ENCODE data around the gene HADHB. TPM values are rescaled to one million over a fixed set of nuclear protein-coding genes. Genes with fewer than 3 reads are reported as not detected.
"Not testable (repeated sequence)": the region's sequence is repeated elsewhere in the genome, so short reads cannot be mapped to it uniquely, and the experiment has no call there.

HADHB gene
- total and polyA plus RNA-seq, 4 experiments from 2014 or later = 58.8 to 115 (median 81.0) TPM

DNA sequence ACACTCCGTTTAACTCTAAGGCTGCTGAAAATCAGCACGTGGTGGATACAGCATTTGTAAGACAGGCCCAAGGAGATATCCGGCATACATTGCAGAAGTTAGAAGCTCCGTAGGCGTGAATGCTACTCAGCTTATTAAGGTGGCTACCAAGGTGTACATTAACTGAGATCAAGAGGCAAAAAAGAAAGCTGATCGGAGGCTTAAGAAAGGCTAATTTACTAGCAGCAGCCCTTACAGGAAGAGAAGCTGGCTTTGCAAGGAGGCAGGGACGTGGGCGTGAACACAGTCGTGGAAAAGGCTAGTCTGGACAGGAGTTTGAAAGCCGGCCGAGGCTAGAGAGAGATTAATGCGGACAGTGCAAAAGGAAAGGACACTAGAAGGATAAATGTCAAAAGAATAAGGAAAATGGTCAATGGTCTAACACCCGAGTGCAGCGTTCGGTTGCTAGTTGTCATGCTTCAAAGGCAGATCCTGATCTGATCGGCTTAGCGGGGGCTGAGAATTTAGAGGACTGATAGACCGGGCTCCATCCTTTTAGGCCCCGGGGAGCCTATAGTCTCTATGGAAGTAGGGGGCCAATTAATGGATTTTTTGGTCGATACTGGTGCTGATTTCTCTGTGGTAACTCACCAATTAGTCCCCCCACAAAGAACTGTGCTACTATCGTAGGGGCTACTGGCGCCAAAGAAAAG lies 55.6 kb downstream of the HADHB start:
- Mint-ChIP-seq H3K4me1 (no peaks in the 10 kb centered on the region), H3K27ac (no peak overlapping the region), H3K27me3 (no peaks in the 10 kb centered on the region), H3K4me3 (no peak overlapping the region), H3K9me3 (no peaks in the 10 kb centered on the region), H3K36me3 (no peaks in the 10 kb centered on the region)
- Histone ChIP-seq H3K4me3 (ENCODE audit: low read length in 2 of 2) (peak overlapping the region in 1 of 2 donors; percentile 15), H3K9me3 (ENCODE audit: control insufficient read depth in 1 of 2, low read length in 2 of 2) (no peaks in the 10 kb centered on the region), H3K27ac (ENCODE audit: low read depth, low read length) (no peak overlapping the region), H3K27me3 (ENCODE audit: insufficient read depth, low read length) (no peaks in the 10 kb centered on the region), H3K4me1 (ENCODE audit: insufficient read depth, low read length) (peaks cover 14% of the 10 kb centered on the region), H3K36me3 (ENCODE audit: insufficient read depth, low read length) (no peaks in the 10 kb centered on the region)
- intact Hi-C loops (cut with micrococcal nuclease) = no loop called here
- CTCF ChIA-PET (ENCODE audit: partially characterized antibody) = interaction anchor here (0.6 to 1.7 kb wide), 3 partner anchors 9 to 56 kb away, joined by 3 to 8 read pairs (median 6); partner anchors contain the start of genes HADHA and HADHB
- DNase-seq = peak in 3 of 5 donors; percentile 16 to 31 (median 19)
- POLR2A ChIA-PET (ENCODE audit: partially characterized antibody) = interaction anchor here (0.6 to 3.6 kb wide), 8 partner anchors 8 to 1508 kb away, joined by 3 to 32 read pairs (median 4); partner anchors contain the start of genes ADGRF3, HADHA, HADHB and PTRHD1

DNA sequence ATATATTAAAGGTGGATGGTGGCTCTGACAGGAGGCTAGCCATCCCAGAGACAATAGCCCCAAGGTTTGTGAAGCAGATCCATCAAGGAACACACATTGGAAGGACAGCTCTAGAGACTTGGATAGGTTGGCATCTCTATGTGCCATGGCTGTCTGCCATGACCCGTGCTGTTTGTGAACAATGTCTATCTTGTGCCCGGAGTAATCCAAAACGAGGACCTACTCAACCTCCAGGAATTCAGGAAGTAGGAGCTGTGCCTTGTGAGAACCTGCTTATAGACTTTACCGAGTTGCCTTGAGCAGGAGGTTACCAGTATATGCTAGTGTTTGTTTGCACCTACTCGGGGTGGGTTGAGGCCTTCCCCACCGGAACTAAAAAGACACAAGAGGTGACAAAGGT lies 58.1 kb downstream of the HADHB start:
- Mint-ChIP-seq H3K27me3 (no peaks in the 10 kb centered on the region), H3K9me3 (no peaks in the 10 kb centered on the region), H3K4me1 (no peaks in the 10 kb centered on the region), H3K4me3 (no peak overlapping the region), H3K27ac (peak overlapping the region in 1 of 7 donors; percentile 25), H3K36me3 (no peaks in the 10 kb centered on the region)
- no peaks in the 10 kb centered on the region for H3K27me3 ChIP-seq (ENCODE audit: insufficient read depth, low read length)
- CTCF ChIA-PET (ENCODE audit: partially characterized antibody) = no interaction called here
- no peak for DNase-seq
- no peak overlapping the region for H3K27ac ChIP-seq (ENCODE audit: low read depth, low read length)
- H3K36me3 ChIP-seq (ENCODE audit: insufficient read depth, low read length) = no peaks in the 10 kb centered on the region
- peaks cover 14% of the 10 kb centered on the region for H3K4me1 ChIP-seq (ENCODE audit: insufficient read depth, low read length)
- no peaks in the 10 kb centered on the region for H3K9me3 ChIP-seq (ENCODE audit: control insufficient read depth in 1 of 2, low read length in 2 of 2)
- POLR2A ChIA-PET (ENCODE audit: partially characterized antibody) = no interaction called here
- H3K4me3 ChIP-seq (ENCODE audit: low read length in 2 of 2) = no peak overlapping the region
- intact Hi-C loops (cut with micrococcal nuclease) = no loop called here

DNA sequence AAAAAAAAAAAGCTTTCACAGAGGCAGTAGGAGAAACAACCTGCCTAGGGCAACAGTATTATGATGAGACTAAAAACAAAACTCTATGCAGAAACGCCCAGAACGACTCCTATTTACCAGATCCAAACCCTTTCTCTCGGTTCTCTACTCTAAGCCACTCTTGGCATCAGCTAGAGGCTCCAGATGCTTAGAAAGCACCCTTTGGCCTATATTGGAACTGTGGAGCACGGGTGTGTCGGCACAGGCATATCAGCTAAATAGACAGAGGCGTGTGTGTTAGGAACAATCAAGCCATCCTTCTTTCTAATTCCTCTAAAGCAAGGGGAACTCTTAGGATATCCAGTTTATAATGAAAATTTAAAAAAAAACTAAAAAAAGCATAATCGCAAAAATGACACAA lies 60.4 kb downstream of the HADHB start:
- POLR2A ChIA-PET (ENCODE audit: partially characterized antibody); H3K4me3 ChIP-seq (ENCODE audit: low read length in 2 of 2); intact Hi-C loops (cut with micrococcal nuclease): not testable (repeated sequence)

GRCh38 chr2:26305540-26305939 lies 60.8 kb downstream of the HADHB start:
- H3K36me3 Mint-ChIP-seq = peaks cover 0 to 1% of the 10 kb centered on the region in 2 donors
- H3K27ac Mint-ChIP-seq = no peak overlapping the region
- no peak overlapping the region for H3K4me3 Mint-ChIP-seq
- H3K9me3 Mint-ChIP-seq = no peaks in the 10 kb centered on the region
- no peaks in the 10 kb centered on the region for H3K27me3 Mint-ChIP-seq
- no peaks in the 10 kb centered on the region for H3K36me3 ChIP-seq (ENCODE audit: insufficient read depth, low read length)
- no peak overlapping the region for H3K27ac ChIP-seq (ENCODE audit: low read depth, low read length)
- H3K4me3 ChIP-seq (ENCODE audit: low read length in 2 of 2) = no peak overlapping the region
- no peak for DNase-seq
- intact Hi-C loops (cut with micrococcal nuclease) = no loop called here
- no peaks in the 10 kb centered on the region for H3K27me3 ChIP-seq (ENCODE audit: insufficient read depth, low read length)
- peaks cover 3% of the 10 kb centered on the region for H3K4me1 ChIP-seq (ENCODE audit: insufficient read depth, low read length)
- no peaks in the 10 kb centered on the region for H3K9me3 ChIP-seq (ENCODE audit: control insufficient read depth in 1 of 2, low read length in 2 of 2)
- ChIA-PET POLR2A (ENCODE audit: partially characterized antibody) (no interaction called here), CTCF (ENCODE audit: partially characterized antibody) (no interaction called here)
- no peaks in the 10 kb centered on the region for H3K4me1 Mint-ChIP-seq

More for the DNA sequence above, 60.4 kb downstream of the HADHB start:
- H3K36me3 ChIP-seq (ENCODE audit: insufficient read depth, low read length); H3K36me3 Mint-ChIP-seq; H3K4me3 Mint-ChIP-seq; H3K9me3 Mint-ChIP-seq; H3K27me3 Mint-ChIP-seq; H3K4me1 Mint-ChIP-seq; H3K4me1 ChIP-seq (ENCODE audit: insufficient read depth, low read length); H3K9me3 ChIP-seq (ENCODE audit: control insufficient read depth in 1 of 2, low read length in 2 of 2); DNase-seq; H3K27me3 ChIP-seq (ENCODE audit: insufficient read depth, low read length); H3K27ac Mint-ChIP-seq; CTCF ChIA-PET (ENCODE audit: partially characterized antibody); H3K27ac ChIP-seq (ENCODE audit: low read depth, low read length): not testable (repeated sequence)

- Histone ChIP-seq H3K9me3 (ENCODE audit: control insufficient read depth in 1 of 2, low read length in 2 of 2) (no peaks in the 10 kb centered on the region), H3K27me3 (ENCODE audit: insufficient read depth, low read length) (no peaks in the 10 kb centered on the region), H3K4me1 (ENCODE audit: insufficient read depth, low read length) (no peaks in the 10 kb centered on the region), H3K27ac (ENCODE audit: low read depth, low read length) (no peak overlapping the region), H3K36me3 (ENCODE audit: insufficient read depth, low read length) (no peaks in the 10 kb centered on the region), H3K4me3 (ENCODE audit: low read length in 2 of 2) (no peak overlapping the region)
- Mint-ChIP-seq H3K27ac (no peak overlapping the region), H3K4me1 (no peaks in the 10 kb centered on the region), H3K36me3 (peaks cover 0 to 1% of the 10 kb centered on the region in 2 donors), H3K9me3 (no peaks in the 10 kb centered on the region), H3K27me3 (no peaks in the 10 kb centered on the region), H3K4me3 (no peak overlapping the region)
- no peak for DNase-seq
- CTCF ChIA-PET (ENCODE audit: partially characterized antibody) = no interaction called here
- POLR2A ChIA-PET (ENCODE audit: partially characterized antibody) = no interaction called here
- intact Hi-C loops (cut with micrococcal nuclease) = no loop called here
Observed at GRCh38 chr2:26309921-26310320, 65.2 kb downstream of the HADHB start.

- no peak for DNase-seq
- Histone ChIP-seq H3K4me3 (ENCODE audit: low read length in 2 of 2) (no peak overlapping the region), H3K27me3 (ENCODE audit: insufficient read depth, low read length) (no peaks in the 10 kb centered on the region), H3K36me3 (ENCODE audit: insufficient read depth, low read length) (no peaks in the 10 kb centered on the region), H3K4me1 (ENCODE audit: insufficient read depth, low read length) (no peaks in the 10 kb centered on the region), H3K27ac (ENCODE audit: low read depth, low read length) (no peak overlapping the region), H3K9me3 (ENCODE audit: control insufficient read depth in 1 of 2, low read length in 2 of 2) (no peaks in the 10 kb centered on the region)
- CTCF ChIA-PET (ENCODE audit: partially characterized antibody) = no interaction called here
- Mint-ChIP-seq H3K27ac (no peak overlapping the region), H3K36me3 (peaks cover 0 to 1% of the 10 kb centered on the region in 2 donors), H3K4me1 (no peaks in the 10 kb centered on the region), H3K9me3 (no peaks in the 10 kb centered on the region), H3K27me3 (no peaks in the 10 kb centered on the region), H3K4me3 (no peak overlapping the region)
- intact Hi-C loops (cut with micrococcal nuclease) = no loop called here
- POLR2A ChIA-PET (ENCODE audit: partially characterized antibody) = no interaction called here
Observed at GRCh38 chr2:26312471-26312870, 67.7 kb downstream of the HADHB start.

GRCh38 chr2:26313446-26313845 lies 68.7 kb downstream of the HADHB start:
- no peaks in the 10 kb centered on the region for H3K9me3 ChIP-seq (ENCODE audit: control insufficient read depth in 1 of 2, low read length in 2 of 2)
- no peak overlapping the region for H3K4me3 Mint-ChIP-seq
- peaks cover 0 to 1% of the 10 kb centered on the region in 2 donors for H3K36me3 Mint-ChIP-seq
- no peaks in the 10 kb centered on the region for H3K4me1 Mint-ChIP-seq
- no peaks in the 10 kb centered on the region for H3K27me3 ChIP-seq (ENCODE audit: insufficient read depth, low read length)
- intact Hi-C loops (cut with micrococcal nuclease) = no loop called here
- CTCF ChIA-PET (ENCODE audit: partially characterized antibody) = no interaction called here
- H3K4me1 ChIP-seq (ENCODE audit: insufficient read depth, low read length) = no peaks in the 10 kb centered on the region
- H3K27me3 Mint-ChIP-seq = no peaks in the 10 kb centered on the region
- H3K36me3 ChIP-seq (ENCODE audit: insufficient read depth, low read length) = no peaks in the 10 kb centered on the region
- H3K9me3 Mint-ChIP-seq = no peaks in the 10 kb centered on the region
- H3K27ac Mint-ChIP-seq = no peak overlapping the region
- POLR2A ChIA-PET (ENCODE audit: partially characterized antibody) = no interaction called here
- H3K27ac ChIP-seq (ENCODE audit: low read depth, low read length) = no peak overlapping the region
- no peak overlapping the region for H3K4me3 ChIP-seq (ENCODE audit: low read length in 2 of 2)
- no peak for DNase-seq
